ENCODE measurements around the gene PLPP2.

PLPP2 gene

DNA sequence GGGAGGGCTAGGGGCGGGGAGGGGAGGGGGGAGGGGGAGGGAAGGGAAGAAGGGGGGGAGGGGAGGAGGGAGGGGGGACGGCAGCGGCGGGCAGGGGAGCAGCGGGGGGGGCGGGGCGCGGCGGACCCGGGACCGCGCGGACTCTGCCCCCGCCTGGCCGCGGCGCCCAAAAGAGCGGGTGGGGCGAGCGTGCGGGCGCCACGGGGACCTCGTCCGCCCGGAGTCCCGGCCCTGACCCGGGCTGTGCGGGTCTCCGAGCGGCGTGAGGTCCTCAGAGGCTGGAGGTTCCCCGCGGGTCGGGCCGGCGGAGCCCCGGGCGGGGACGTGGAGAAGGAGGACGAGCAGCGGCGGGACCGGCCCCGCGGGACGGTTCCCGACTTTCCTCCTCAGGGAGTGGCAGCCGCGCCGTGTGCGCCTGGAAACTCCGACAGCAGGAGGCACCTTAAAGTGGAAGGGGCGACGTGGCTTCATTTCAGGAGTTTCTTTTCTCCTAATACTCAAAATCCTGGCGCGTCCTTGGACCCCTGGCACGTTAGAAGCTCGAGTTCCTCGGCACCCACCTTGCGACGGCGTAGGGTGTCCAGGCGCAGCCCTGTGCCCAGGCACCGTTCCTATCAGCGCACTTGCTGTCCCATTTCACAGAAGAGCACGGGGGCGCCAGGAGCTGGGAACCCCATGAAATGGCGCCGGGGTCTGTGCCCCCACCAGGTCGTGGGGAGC, 518 bp upstream of the PLPP2 start:
- DNase-seq (ENCODE audit: extremely low read depth, low read depth): no peak
- TF ChIP-seq, protein P1, sequence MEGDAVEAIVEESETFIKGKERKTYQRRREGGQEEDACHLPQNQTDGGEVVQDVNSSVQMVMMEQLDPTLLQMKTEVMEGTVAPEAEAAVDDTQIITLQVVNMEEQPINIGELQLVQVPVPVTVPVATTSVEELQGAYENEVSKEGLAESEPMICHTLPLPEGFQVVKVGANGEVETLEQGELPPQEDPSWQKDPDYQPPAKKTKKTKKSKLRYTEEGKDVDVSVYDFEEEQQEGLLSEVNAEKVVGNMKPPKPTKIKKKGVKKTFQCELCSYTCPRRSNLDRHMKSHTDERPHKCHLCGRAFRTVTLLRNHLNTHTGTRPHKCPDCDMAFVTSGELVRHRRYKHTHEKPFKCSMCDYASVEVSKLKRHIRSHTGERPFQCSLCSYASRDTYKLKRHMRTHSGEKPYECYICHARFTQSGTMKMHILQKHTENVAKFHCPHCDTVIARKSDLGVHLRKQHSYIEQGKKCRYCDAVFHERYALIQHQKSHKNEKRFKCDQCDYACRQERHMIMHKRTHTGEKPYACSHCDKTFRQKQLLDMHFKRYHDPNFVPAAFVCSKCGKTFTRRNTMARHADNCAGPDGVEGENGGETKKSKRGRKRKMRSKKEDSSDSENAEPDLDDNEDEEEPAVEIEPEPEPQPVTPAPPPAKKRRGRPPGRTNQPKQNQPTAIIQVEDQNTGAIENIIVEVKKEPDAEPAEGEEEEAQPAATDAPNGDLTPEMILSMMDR (IDR thresholded peaks at IDR 0.05; ENCODE audit: low read depth, low read length): no peak

DNA sequence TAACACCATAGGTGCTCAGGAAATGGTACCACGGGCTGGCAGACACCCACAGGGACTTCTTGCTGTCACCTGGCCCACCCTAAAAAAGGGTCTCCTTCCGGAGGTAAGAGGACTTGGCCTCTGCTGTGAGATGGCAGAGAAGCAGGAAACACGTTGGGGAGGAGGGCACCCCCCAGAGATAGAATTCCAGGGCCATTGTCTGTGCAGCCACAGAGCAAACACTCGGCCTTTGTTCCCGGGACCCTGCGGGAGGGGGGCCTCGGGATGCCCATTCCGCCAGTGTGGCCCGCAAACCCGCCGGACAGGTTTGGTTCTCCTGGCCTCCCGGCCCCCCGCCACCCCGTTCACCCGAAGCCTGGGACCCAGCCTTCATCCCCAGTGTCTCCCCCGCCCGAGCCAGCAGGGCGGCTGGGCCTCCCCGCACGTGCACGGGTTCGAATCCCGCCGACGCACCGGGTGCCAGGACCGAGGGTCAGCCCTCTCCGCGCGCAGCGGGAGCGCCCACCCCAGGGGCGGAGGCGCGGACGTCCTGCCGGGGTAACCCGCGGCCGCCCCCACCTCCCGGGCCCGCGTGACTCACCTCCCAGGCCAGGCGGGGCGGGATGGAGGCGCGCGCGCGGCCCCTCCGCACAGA, 714 bp downstream of the PLPP2 start:
- DNase-seq (ENCODE audit: extremely low read depth, low read depth): no peak

DNA sequence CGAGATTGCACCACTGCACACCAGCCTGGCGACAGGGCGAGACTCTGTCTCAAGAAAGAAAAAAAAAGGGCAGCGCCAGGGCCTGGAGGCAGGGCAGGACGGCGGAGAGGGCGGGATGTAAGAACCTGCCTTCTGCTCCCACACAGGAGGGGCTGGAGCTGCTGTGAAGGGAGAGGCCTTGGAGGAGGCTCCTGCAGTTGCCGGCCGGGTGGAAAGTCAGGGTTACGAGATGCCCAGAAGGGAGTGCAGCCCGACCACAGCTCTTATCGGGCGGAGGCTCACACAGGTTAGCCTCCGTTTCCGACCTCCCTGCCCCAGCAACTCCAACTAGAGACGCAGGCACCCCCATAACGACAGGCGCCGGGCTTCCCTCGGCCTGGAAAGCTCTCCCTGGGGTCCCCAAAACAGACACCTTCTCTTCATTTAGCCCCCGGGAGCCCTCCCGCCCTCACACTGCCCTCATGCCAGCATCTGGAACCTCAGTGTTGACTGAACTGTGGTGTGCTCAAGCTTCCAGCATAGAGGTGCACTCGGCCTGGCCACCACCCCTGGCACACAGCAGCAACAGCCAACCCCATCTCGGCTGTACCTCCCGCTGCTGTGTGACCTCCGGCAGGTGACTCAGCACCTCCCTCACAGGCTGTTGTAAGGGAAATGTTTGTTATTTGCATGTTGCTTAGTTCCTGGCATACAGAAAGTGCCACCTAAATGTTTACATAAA, 1.4 kb downstream of the PLPP2 start:
- DNase-seq (ENCODE audit: extremely low read depth, low read depth): no peak
- TF ChIP-seq, protein P1 (IDR thresholded peaks at IDR 0.05; ENCODE audit: low read depth, low read length): no peak

More for the DNA sequence above, 714 bp downstream of the PLPP2 start:
- TF ChIP-seq, protein P1 (IDR thresholded peaks at IDR 0.05; ENCODE audit: low read depth, low read length): no peak

DNA sequence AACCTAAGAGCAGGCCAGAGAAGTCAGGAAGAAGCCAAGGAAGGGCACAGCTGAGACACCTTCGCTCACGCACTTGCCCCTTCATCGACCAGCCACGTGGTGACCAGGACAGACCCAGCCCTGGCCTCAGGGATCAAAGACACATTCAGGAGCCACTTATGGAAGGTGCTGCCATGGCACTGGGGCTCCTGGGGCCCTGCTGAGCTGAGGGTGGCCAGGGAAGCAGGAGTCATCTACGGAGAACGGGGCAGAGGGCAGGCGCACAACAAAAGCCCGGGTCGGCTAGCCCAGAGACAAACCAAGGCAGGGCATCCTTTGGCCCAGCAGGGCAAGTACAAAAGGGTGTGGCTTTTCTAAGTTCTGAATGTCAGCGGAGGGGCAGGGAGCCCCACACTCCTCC, 2.3 kb downstream of the PLPP2 start:
- DNase-seq (ENCODE audit: extremely low read depth, low read depth): no peak
- TF ChIP-seq, protein P1 (IDR thresholded peaks at IDR 0.05; ENCODE audit: low read depth, low read length): no peak

DNA sequence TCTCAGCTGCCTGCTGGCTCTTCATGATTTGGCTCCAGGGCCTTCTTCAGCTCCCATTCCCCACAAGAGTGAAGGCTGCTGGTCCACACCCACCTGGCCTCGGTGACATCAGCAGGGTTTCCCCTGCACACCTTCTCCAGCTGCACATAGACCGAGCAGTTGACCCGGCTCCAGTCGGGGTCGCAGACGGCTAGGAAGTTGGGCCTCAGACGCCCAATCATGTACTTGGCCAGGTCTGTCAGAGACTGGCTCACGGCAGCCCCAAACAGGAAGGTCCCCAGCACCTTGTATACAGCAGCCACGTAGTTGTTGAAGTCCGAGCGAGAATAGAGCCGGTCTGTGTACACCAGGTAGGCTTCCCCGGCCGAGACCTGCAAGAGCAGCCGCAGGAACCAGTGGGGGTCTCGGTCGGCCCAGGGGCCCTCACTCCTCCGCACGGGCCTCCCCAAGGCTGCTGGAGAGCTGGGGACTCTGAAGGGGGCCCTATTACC, 3.8 kb downstream of the PLPP2 start:
- no peak for DNase-seq (ENCODE audit: extremely low read depth, low read depth)
- TF ChIP-seq, protein P1 (IDR thresholded peaks at IDR 0.05; ENCODE audit: low read depth, low read length): no peak

DNA sequence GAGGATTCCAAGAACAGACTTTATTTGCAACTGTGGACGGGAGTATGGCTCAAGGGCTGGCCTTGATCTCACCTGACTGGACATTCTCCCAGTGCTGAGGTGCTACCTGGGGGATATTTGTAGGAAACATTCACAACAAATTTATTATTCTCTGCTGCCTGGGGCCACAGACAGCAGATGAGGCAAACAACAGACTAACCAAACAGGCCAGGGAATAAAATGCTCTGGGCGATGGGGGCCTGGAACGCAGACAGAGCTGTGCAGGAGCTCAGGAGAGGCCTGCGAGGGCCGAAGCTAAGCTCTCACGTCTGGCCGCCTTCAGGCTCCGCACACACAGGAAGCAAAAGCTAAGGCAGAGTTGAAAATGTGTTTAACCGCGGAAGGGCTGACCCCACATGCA, 7.8 kb downstream of the PLPP2 start:
- no peak for DNase-seq (ENCODE audit: extremely low read depth, low read depth)

More for the DNA sequence above, 7.8 kb downstream of the PLPP2 start:
- TF ChIP-seq, protein P1 (IDR thresholded peaks at IDR 0.05; ENCODE audit: low read depth, low read length): no peak
